ENCODE measurements around the gene METTL2B.
"Not testable (repeated sequence)": the region's sequence is repeated elsewhere in the genome, so short reads cannot be mapped to it uniquely, and the experiment has no call there.

Gene METTL2B

GRCh38 chr7:128455543-128456254 lies 20.8 kb upstream of the METTL2B start, which contains the start of gene HILPDA:
Gene HILPDA (plus strand): TSS chr7:128455878. CDS start chr7:128457269, 1,391 bp downstream.
- DNase-seq (ENCODE audit: low read depth), result peak; percentile 97
- H3K4me3 ChIP-seq (ENCODE audit: low read depth, low read length), result peak within 1 kb of the TSS; percentile 84
- TF ChIP-seq CTCF (IDR thresholded peaks at IDR 0.05; ENCODE audit: insufficient read depth, low read depth, low read length, missing control alignments), result no peak

GRCh38 chr7:128456255-128456725 lies 20.3 kb upstream of the METTL2B start:
- no peak for TF ChIP-seq CTCF (IDR thresholded peaks at IDR 0.05; ENCODE audit: insufficient read depth, low read depth, low read length, missing control alignments)
- H3K4me3 ChIP-seq (ENCODE audit: low read depth, low read length), result peak overlapping the region; percentile 84
- DNase-seq (ENCODE audit: low read depth), result peak; percentile 32

GRCh38 chr7:128457385-128457784 lies 19.2 kb upstream of the METTL2B start:
- peak overlapping the region; percentile 84 for H3K4me3 ChIP-seq (ENCODE audit: low read depth, low read length)
- DNase-seq (ENCODE audit: low read depth), result not testable (repeated sequence)

GRCh38 chr7:128458956-128459355 lies 17.6 kb upstream of the METTL2B start:
- peak; percentile 64 for DNase-seq (ENCODE audit: low read depth)
- H3K4me3 ChIP-seq (ENCODE audit: low read depth, low read length), result peak overlapping the region; percentile 84
- no peak for TF ChIP-seq CTCF (IDR thresholded peaks at IDR 0.05; ENCODE audit: insufficient read depth, low read depth, low read length, missing control alignments)

GRCh38 chr7:128459394-128459878 lies 17.1 kb upstream of the METTL2B start:
- H3K4me3 ChIP-seq (ENCODE audit: low read depth, low read length), result no peak overlapping the region; the same call in 1 of the 2 replicates
- peak; percentile 84 for DNase-seq (ENCODE audit: low read depth)
- peak; percentile 71 for TF ChIP-seq CTCF (IDR thresholded peaks at IDR 0.05; ENCODE audit: insufficient read depth, low read depth, low read length, missing control alignments)

- no peak overlapping the region for H3K4me3 ChIP-seq (ENCODE audit: low read depth, low read length)
- no peak for DNase-seq (ENCODE audit: low read depth)
- no peak for TF ChIP-seq CTCF (IDR thresholded peaks at IDR 0.05; ENCODE audit: insufficient read depth, low read depth, low read length, missing control alignments)
Measured at GRCh38 chr7:128462460-128462859, 14.1 kb upstream of the METTL2B start.

GRCh38 chr7:128463345-128463744 lies 13.2 kb upstream of the METTL2B start:
- not testable (repeated sequence) for DNase-seq (ENCODE audit: low read depth); H3K4me3 ChIP-seq (ENCODE audit: low read depth, low read length)

GRCh38 chr7:128463933-128464332 lies 12.6 kb upstream of the METTL2B start:
- not testable (repeated sequence) for DNase-seq (ENCODE audit: low read depth); H3K4me3 ChIP-seq (ENCODE audit: low read depth, low read length)

GRCh38 chr7:128466871-128467270 lies 9.7 kb upstream of the METTL2B start:
- DNase-seq (ENCODE audit: low read depth); H3K4me3 ChIP-seq (ENCODE audit: low read depth, low read length): not testable (repeated sequence)

- DNase-seq (ENCODE audit: low read depth), result not testable (repeated sequence)
- peak overlapping the region; percentile 92 for H3K4me3 ChIP-seq (ENCODE audit: low read depth, low read length)
Measured at GRCh38 chr7:128477336-128477690, 765 bp downstream of the METTL2B start.

GRCh38 chr7:128479082-128479481 lies 2.5 kb downstream of the METTL2B start:
- DNase-seq (ENCODE audit: low read depth); H3K4me3 ChIP-seq (ENCODE audit: low read depth, low read length): not testable (repeated sequence)

- not testable (repeated sequence) for DNase-seq (ENCODE audit: low read depth); H3K4me3 ChIP-seq (ENCODE audit: low read depth, low read length)
Measured at GRCh38 chr7:128488134-128488533, 11.6 kb downstream of the METTL2B start.
